ENCODE results near the gene ATP4B.

The ATP4B gene

DNA sequence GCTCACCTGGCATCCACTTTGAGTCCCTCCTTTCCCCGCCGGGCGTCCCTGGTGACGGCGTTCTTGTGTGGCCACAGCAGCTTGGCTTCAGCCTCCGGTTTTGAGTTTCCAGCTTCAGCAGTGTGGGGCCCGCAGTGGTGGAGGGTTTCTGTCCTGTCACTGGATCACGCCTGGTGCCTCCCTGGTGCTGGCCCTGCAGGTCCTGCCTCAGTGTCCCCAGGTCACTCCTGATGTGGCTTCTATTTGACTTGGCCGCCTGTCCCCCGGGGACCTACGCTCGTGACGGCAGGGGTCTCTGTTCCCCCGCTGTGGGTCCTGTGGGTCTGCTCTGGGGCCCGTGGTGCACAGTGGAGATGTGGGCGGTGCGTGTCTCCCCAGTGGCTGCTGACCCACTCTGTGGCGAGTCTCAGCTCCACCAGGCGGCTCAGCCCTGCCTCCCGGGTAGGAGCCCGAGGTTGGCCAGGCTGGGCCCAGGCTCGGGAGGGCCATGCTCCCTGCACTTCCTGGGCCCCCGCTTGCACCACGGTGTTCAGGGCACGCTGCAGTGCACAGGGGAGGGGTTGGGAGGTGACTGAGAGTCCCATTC, 1.9 kb downstream of the ATP4B start:
- DNase-seq (ENCODE audit: low read depth) = no peak

DNA sequence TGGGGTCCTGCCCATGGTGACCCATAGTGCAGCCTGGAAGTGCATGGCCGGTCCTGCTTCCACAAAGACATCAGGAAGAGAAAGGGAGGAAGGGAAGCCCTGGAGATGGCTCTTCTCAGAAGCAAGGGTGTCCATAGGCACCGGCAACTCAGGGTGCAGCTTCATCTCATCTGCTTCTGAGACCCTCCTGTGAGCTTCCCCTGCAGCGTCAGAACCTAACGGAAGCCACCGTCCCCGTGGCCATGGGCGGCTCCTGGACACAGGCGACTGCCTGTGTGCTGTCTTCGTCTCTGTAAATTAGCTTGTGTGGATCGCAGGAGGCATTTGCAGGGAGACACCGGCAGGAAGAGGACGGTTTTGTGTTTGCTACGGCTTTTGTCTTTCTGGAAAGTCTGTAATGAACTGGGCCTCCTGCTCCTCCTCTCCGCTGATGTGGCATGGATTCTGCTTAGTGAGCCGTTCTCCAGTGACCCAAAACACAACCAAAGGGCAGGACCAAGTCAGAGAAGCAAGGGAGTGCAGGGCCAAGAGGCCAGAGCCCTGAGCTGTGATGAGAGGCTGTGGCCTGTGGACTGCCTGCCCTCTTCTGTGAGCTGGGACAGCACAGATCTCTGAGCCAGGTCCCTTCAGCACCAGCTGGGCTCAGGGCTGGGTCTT, 2.5 kb downstream of the ATP4B start:
- DNase-seq (ENCODE audit: low read depth) = no peak

DNA sequence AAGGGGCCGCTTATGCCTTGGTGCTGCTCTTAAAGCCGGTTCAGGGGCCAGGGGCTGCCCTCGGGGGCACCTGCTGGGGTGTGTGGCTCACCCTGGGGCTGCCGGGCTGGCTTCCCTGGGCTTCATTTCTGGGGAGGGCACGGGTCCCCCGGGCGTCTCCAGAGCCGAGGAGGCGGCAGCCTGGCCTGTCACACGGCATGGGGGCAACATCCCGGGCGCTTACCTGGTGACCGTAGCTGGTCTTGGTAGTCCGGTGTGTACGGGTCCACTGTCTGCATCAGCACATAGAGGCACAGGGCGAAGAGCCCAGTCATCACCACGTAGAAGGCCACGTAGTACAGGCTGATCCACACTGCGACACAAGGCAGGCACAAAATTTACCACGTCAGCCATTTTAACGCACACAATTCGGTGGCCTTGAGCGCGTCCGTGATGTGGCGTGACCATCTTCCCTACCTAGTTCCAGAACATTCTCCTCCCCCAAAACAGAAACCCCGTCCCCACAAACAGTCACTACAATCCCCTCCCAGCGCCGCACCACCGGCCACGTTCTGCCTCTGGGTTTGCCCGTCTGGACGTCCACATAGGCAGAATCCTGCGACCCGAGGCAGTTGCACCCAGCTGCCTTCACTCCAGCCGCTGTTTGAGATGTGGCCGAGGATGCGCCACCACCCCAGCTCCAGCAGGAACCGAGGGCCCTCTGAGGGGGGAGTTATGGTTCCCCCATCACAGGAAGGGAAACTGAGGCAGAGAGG, 3.2 kb downstream of the ATP4B start:
- no peak for DNase-seq (ENCODE audit: low read depth)

DNA sequence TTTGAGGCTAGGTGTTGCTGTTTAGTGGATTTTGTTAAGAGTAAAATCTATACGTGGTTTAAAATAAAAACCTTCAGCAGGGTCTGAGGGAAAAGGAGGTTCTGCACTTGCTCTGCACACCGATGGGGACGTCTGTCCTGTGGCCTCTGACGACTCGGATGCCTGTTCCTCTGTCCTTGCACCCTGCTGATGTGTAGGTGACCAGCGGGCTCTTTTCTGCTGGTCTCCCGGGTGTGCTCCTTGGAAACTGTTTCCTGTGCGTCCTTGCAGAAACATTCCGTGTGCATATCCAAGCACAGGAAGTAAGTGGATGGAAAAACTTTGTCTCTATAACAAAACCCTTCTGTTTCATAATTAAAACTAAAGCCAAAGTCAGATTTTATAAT, 3.8 kb downstream of the ATP4B start:
- DNase-seq (ENCODE audit: low read depth) = no peak

DNA sequence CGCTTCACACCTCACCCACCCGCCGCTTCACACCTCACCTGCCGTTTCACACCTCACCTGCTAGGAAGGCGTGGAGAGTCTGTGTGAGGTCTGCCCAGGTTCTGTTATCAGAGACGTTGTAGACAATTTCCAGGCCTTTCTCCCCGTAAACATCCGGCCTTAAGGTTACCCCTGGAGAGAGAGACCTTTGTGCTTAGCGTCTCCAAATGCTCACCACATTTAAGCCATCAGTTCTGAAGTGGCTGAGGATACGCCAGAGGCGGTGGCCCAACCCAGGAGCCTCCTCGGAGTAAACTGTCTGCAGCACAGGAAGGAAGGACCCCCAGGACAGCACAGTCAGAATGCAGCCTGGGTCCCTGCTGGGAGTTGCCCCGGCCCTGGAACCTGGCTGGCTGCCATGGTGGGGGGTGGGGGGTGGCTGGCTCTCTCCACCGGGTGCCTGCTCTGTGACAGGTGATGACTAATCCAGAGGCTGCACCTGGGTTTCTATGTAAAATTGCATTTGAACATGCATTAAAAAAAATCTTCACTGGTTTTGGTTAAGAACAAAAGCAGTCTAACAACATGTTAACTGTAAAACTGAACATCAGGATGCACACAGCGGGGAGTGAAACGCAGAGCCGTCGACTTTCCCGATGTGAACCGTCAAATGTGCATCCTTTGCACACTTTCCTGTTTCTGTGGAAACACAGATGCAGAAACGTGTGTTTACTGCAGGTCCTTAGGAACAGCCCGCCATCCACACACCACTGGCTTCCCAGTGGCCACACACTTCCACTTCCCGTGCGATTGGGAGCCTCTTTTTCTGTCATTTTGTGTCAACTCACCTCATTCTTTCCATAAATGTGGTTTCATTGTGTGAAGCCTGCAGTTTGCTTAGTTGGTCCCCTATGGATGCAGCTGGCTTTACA, 4.5 kb downstream of the ATP4B start:
- DNase-seq (ENCODE audit: low read depth) = no peak

DNA sequence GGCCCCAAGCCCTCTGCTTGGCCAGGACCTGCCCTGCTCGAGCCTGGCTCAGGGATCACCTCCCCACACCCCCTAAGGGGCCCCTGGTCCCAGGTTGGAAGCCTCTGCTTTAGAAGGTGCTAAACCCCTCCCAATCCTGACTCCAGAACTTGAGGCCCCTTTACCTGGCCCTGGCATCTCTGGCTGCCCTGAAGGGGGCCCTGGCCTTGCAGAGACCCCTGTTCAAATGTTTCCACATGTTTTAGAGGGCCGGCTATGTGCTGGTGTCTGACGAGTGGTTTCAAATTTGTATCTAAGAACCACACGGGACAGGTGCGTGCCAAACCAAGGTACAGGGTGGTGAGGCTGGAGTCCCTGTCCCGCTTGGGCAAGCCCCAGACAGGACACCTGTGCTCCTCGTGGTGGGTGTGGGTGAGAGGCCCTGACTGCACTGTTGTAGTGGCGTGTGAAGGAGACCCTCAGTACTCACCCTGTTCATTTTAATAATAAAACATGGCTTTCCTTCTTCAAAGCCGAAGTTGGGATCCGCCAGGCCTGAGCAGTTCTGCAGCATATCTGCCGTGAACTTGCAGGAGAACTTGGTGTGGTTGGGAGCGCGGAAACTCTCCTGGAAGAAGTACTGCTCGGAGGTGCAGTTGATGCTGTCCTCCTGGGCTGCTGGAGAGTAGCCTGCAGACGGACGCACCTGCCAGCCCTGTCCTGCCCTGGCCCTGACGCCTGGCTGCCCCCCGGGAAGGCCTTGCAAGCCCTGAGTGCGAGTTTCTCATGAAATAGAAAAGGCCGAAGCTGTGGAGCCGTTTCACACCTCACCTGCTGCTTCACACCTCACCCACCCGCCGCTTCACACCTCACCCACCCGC, 5.4 kb downstream of the ATP4B start:
- DNase-seq (ENCODE audit: low read depth) = no peak

DNA sequence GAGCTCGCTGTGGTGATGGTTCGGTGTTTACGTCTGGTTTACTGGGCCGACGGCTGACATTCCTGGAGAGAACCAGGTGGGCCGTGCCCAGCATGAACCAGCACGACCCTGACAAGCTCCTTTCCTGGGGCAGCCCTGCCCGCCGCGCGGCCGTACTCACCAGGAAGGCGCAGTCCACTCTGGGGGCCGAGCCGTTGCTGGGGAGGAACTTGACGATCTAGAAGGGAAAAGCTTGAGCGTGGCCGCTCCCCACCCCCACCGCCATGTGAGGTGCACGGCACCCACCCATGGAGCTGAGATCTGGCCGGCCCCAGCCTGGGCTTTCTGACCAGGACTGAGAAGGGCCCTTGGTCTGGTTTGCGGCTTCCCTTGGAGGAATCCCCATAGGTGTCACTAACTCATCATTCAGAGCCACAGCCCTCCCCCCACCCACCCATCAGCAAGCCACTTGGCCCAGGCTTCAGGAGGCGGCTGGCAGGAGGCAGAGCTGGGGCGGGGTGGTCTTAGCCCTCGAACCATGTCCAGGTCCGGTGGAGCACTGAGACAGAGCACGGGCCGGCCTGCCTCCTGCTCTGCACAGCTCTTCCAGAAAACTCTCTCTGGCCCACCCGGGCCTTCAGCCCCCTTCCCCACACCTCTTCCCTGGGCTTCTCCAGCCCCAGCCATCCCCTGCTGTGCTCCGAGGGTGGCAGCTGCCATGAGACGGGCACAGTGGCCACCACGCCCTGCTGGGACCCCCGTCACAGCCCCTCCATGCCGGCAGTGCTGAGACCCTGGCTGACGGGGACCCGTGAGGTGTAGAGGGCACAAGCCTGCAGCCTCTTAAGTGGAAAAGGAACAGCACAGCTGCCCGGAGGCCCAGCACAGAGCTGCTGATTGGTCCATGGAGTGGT, 6.2 kb downstream of the ATP4B start:
- no peak for DNase-seq (ENCODE audit: low read depth)

DNA sequence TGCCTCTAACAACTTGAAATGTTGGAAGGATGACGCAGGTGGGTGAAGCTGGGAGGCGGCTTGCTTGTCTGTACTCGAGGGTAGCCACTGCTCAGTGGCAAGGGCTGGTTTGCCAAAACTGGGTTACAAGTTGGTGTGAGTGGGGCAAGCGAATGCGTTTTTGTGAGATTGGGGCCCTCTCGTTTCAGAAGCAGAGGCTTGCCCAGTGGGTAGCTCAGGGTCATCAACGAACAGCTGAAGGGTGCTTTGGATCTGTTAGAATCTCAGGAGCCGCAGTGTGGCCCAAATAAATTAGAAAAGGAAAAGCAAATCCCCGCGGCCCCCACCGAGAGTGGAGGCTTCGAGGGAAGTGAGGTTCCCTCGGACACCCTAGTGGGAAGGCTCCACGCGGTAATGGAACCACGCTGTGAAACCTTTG, 7.3 kb downstream of the ATP4B start:
- no peak for DNase-seq (ENCODE audit: low read depth)

DNA sequence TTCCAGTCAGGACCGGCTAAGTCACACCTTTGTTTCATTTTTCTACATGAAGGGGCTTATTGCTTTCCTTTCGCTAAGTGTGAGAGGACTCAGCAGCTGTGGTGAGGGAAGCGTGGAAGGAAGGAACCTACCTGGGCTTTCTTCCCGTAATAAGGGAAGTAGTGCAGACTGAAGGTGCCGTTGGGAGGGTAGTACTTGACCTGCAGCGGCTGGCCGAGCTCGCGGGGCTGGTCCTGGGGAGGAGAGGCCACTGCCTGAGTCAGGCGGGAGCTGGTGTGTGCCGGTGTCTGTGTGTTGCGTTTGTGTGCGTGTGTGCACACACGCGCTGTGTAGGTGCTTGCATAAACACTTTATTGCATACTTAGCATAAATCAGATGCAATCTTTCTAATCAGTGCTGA, 7.7 kb downstream of the ATP4B start:
- DNase-seq (ENCODE audit: low read depth) = no peak

DNA sequence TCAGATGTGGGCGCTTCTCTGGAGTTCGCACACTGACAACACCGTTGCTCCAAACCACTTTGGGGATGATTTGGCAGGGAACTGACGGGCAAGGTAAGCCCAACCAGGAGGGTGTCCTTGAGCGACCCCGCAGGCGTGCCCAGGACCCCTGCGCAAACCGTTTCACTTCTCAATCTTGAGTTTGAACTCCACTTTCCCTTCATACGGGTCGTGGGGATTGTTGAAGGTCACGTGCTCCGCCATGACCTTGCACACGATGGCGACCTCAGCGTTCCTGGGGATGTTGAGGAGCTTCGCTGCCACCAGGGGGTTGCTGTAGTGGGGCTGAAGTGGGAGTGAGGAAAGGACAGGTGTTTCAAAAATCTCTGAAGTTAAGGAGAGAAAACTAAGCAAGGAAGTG, 8.8 kb downstream of the ATP4B start:
- DNase-seq (ENCODE audit: low read depth) = no peak

DNA sequence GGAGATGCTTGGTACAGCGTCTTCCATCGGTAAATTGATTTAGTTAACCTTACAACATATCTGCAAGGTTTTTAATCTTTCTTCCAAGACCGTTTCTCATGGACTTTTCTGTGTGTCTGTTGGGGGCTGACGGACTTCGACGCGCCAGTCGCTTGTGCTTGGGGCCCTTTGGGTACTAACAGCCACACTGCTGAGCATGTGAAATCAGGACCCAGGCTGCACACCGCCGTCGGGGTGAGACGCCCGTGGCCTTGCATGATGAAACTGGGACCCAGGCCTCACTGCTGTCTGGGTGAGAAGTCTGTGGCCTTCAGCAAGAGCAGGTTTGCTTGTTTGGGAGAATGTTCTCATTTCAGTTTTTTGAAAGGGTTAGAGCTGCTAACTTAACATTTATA, 9.8 kb downstream of the ATP4B start:
- DNase-seq (ENCODE audit: low read depth) = no peak

DNA sequence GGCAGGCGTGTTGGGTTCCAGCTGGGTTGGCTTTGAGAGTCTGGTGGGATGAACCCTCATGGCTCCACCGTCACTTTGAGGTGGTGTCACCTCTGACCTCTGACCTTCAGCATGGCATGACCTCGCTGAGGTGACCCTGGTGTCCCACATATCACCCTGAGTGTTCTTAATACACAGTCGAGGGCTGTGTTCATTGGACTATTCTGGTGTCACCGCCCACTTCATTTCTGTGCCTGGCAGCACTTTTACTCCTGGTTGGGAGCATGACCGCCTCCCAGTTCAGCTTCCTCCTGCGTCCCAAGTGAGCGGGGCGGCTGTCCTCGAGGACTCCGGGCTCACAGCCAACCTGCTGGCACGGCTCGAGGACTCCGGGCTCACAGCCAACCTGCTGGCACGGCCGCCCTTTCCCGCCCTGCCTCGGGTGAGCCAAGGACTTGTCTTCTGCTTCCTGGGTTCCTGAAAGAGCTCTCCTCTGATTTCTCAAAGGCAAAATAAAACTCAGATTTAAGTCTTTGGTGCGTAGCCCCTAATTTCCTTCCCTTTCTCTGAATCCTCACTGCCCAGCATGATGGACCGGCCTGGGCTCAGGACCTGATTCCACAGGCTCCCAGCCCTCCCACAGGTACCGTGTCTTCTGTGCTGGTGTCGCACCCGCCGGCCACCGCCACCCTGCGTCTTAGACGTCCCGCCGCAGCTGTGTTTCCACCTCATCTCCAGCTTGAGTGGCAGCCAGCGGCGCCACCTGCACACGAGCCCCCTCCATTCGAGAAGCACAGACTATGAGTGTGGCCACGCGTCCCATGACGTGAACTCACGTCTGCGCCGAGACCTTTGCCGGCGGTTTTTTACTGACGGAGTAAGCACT, 10.4 kb downstream of the ATP4B start:
- DNase-seq (ENCODE audit: low read depth) = peak; percentile 29

DNA sequence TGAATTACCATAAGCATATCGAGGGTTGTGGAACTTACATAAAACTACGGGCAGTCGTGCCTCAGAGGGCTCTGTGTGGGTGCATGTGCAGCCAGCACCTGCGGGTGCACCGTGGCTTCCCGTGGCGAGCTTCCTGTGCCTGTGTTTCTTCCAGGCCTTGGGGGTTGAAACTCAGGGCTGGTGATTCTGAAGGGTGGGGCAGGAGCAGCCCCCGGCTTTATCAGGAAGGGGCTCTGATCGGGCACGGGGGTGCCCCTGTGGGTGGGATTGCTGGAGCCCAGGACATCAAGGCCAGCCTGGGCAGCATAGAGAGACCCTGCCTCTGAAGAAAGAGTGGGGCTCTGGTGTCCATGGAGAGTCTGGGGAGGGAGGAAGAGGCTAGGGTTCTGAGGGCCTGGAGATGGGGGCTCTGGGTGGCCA, 11.1 kb downstream of the ATP4B start:
- DNase-seq (ENCODE audit: low read depth) = no peak

DNA sequence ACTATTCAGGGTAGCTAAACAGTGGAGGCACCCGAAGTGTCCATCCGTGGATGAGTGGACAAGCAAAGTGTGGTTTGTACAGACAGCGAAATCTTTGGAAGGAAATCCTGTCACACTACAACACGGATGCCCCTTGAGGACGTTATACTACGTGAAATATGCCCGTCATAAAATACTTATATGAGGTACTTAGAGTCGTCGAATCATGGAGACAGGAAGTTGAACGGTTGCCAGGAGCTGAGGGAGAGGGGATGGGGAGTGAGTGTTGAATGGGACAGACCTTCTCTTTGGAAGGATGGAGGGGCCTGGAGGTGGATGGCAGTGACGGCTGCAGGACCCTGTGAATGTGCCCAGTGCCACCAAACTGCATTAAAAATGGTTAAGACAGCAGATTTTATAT, 11.6 kb downstream of the ATP4B start:
- DNase-seq (ENCODE audit: low read depth) = no peak

DNA sequence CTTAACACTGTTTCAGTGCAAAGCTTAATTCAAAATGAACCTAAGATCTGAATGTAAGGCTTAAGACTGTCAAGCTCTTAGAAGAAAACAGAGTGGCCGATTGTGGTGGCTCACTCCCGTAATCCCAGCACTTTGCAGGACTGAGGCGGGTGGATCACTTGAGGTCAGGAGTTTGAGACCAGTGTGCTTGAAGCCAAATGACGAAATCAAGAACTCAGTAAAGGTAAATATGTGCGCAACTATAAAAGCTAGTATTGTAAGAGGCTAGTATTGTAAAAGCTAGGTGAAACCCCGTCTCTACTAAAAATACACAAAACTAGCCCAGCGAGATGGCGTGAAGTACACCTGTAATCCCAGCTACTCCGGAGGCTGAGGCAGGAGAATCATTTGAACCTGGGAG, 12.7 kb downstream of the ATP4B start:
- no peak for DNase-seq (ENCODE audit: low read depth)

DNA sequence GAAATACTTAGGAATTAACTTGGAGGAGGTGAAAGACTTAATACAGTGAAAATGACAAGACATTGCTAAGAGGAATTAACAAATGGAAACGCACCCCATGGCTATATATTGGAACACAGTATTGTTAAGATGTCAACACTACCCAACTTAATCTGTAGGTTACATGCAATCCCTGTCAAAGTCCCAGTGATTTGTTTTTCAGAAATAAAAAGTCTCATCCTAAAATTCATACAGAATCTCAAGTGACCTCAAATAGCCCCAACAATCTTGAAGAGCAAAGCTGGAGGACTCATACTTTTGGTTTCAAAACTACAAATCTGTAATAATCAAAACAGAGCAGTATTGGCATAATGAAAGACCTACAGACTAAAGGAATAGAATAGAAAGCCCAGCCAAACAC, 13.2 kb downstream of the ATP4B start:
- no peak for DNase-seq (ENCODE audit: low read depth)

DNA sequence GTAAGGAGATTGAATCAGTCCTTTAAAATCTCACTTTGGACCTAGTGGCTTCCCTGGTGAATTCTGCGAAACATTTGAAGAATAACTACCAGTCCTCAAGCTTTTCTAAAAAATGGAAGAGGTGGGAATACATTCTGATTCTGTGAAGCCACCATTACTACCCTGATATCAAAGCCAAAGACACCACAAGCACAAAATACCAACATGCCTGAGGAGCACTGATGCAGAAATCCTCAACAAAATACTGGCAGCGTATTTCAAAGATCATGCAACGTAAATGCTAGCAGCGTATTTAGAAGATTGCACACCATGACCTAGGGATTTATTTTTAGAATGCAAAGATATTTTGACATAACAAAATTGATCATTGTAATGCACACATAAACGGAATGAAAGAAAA, 14.4 kb downstream of the ATP4B start:
- no peak for DNase-seq (ENCODE audit: low read depth)

DNA sequence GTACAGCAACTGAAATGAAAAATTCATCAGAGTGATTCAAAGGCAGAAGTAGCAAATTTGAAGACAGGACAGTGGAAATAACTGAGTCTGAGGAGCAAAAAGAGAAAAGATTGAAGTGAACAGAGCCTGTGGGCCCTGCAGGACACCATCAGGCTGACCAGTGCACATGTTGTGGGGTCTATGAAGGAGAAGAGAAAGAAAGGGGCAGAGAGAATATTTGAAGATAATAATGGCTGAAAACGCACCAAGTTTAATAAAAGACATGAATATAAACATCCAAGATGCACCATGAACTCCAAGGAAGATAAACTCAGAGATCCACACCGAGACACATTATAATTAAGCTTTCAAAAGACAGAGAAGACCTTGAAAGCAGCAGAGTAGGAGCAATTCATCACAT, 15.4 kb downstream of the ATP4B start:
- no peak for DNase-seq (ENCODE audit: low read depth)

DNA sequence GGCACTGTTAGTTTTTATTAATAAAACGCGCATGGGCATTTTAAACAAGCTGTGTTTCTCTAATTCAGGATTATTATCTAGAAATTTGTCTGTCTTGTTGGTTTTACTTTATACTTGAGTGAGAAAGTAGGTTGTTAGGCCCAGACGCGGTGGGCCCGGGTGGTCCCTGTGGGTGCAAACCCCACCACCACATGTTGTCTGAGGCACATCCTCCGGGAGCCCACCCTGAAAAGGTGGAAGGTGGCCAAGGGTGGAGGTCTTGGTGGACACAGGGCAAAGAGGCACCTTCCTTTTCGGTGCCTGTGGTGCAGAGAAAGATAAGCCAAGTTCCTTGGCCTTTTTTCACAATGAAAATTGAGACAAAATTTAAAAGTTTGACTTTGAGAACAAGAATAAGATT, 16.6 kb downstream of the ATP4B start:
- no peak for DNase-seq (ENCODE audit: low read depth)

Data from HS-27A (cell line).